Ureter (tissue), 1 donor: ENCODE results near the gene IGFL3. TPM values are rescaled to one million over a fixed set of nuclear protein-coding genes. Genes with fewer than 3 reads are reported as not detected.
"Not testable (repeated sequence)": the region's sequence is repeated elsewhere in the genome, so short reads cannot be mapped to it uniquely, and the experiment has no call there.

ENCODE experiments used
- DNase-seq: peaks from one replicate; pipeline ENCODE4 v3.0.0-alpha.2; 2020; ENCODE audit warnings: low spot score
- total RNA-seq: library from RNA; stranded (reverse); gene quantifications from one replicate; pipeline ENCODE4 v1.2.4, GENCODE V29; 2023
- donor health status: DM: yes; HTN: yes; CAD: no.

IGFL3 gene
- total RNA-seq, result not detected

- no peak for DNase-seq
These were observed at the start of gene IGFL3 for GRCh38 chr19:46124638-46125115. IGFL3 (minus strand) TSS chr19:46124688; CDS start chr19:46124649, 39 bp downstream.

GRCh38 chr19:46173886-46174480 is 49.5 kb upstream of the IGFL3 start:
- no peak for DNase-seq

- no peak for DNase-seq
These were observed 38.2 kb upstream of the IGFL3 start for GRCh38 chr19:46162731-46163130.

GRCh38 chr19:46161642-46162257 is 37.3 kb upstream of the IGFL3 start:
- DNase-seq, result not testable (repeated sequence)

GRCh38 chr19:46160233-46160775 is 35.8 kb upstream of the IGFL3 start:
- DNase-seq, result no peak

- no peak for DNase-seq
These were observed 35.1 kb upstream of the IGFL3 start for GRCh38 chr19:46159418-46160232.

- no peak for DNase-seq
These were observed 30.7 kb upstream of the IGFL3 start for GRCh38 chr19:46155237-46155636.

- DNase-seq, result no peak
These were observed 26.1 kb upstream of the IGFL3 start for GRCh38 chr19:46150606-46151005.

- no peak for DNase-seq
These were observed 23.4 kb upstream of the IGFL3 start, which contains the start of gene IGFL2 for GRCh38 chr19:46147791-46148288. IGFL2 (plus strand) TSS chr19:46148238; CDS start chr19:46148279, 41 bp downstream.

GRCh38 chr19:46147166-46147740 is 22.8 kb upstream of the IGFL3 start:
- no peak for DNase-seq

GRCh38 chr19:46144756-46145155 is 20.3 kb upstream of the IGFL3 start:
- no peak for DNase-seq

GRCh38 chr19:46142294-46142693 is 17.8 kb upstream of the IGFL3 start:
- no peak for DNase-seq

GRCh38 chr19:46141421-46141820 is 16.9 kb upstream of the IGFL3 start:
- no peak for DNase-seq

GRCh38 chr19:46137915-46138473 is 13.5 kb upstream of the IGFL3 start:
- no peak for DNase-seq

- DNase-seq, result no peak
These were observed 10.0 kb upstream of the IGFL3 start for GRCh38 chr19:46134527-46134926.

GRCh38 chr19:46133777-46134241 is 9.3 kb upstream of the IGFL3 start:
- DNase-seq, result no peak

GRCh38 chr19:46133101-46133627 is 8.7 kb upstream of the IGFL3 start:
- DNase-seq, result peak; percentile 71

GRCh38 chr19:46132508-46133100 is 8.1 kb upstream of the IGFL3 start:
- no peak for DNase-seq

- DNase-seq, result no peak
These were observed 7.1 kb upstream of the IGFL3 start for GRCh38 chr19:46131485-46132143.

- no peak for DNase-seq
These were observed 1.6 kb upstream of the IGFL3 start for GRCh38 chr19:46126086-46126580.
